NAMALWA (cell line): ENCODE results near the gene CFAP100.
A peak's percentile ranks its signal among the peaks of the same experiment; 100 is the strongest.

Experiments
- DNase-seq: peaks from one replicate; pipeline ENCODE4 v3.0.0-alpha.2; 2015; ENCODE audit warnings: low spot score

Gene CFAP100

GRCh38 chr3:126356373-126357264 is 38.1 kb upstream of the CFAP100 start:
- peak; percentile 34 for DNase-seq

DNA sequence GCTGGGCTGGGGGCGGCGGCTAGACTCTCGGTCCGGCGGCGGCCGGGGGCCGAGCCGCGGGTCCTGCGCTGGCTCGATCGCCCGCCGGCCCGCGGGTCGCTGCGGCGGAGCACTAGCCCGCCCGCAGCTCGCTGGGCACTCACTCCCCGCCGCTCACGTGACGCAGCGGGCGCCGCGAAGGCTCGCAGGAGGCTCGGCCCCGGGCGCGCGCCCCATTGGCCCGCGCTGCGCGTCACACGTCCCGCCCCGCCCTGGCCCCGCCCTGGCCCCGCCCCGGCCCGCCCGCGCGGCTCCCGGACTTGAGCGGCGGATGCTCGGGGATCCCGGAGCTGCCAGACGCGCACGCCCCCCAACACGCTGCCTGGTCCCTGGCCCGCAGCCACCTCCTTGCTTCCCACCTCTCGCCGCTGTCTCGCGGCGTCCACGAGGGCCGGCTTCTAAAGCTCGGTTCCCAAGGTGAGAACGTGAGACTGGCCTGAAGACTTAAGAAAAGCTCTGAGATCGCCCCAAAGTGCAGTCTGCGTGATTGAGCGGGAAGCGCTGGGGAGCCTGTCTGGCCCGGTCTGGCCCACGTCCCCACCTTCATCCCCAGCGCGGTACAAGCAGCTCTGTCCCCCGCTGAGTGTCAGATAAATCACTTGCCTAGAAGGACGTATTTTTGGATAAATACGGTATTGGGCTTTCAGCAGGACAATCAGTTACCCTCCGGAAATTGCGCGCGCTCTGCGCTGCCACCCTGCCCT is 37.2 kb upstream of the CFAP100 start, which contains the start of gene KLF15:
Gene KLF15 (minus strand): TSS at position 114 of the 743 bp plus-strand sequence. CDS start 4,486 bp downstream, outside the sequence.
- peak; percentile 82 for DNase-seq

DNA sequence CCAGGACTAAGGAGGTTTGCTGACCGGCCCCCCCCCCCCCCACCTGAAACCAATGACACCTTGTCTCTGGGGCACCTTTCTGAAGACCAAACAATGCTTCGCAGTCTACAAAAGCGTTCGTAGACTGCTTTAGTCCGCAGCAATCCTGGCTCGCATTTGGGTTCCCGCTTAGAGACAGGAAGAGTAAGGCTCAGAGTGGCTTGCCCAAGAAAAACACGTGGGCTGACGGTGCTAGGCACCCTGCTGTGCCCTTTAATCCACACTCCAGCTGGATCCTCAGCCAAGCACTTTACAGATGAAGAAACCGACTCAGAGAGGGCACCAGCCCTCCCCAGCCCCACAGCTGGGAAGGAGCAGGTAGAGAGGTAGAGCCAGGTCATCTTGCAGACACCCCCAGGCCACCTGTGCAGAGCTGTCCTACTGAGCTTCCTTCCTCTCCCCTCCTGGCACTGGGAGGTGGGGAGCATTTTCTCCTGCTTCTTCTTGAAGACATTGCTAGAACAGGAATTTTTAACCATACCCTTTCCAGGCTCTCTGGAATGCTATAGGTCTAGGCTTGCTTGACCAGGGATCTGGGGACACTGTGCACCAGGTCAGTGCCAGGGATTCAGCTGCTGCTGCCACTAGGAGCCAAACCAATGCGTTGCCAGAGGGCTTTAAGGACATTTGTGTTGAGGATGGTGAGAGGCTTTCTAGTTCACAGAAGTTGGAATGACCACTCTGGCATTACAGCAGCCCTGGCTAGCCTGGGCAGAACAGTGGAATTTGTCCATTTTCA is 36.5 kb upstream of the CFAP100 start:
- DNase-seq = no peak

DNA sequence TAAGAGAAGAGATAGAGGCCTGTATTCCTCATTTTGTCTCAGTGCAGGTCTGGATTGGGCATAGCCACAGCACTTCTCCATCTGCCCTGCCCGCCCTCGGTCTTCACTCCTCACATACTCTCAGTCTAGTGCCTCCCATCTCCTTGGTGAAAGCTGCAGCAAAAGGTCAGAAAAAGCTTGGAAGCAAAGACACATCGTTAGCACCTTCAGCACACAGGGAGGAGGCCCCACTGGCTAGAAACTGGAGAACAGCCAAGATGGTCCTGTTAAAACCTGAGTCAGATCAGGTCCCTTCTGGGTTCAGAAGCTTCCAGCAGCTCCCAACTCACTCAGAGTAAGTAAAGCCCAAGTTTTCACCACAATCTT is 35.9 kb upstream of the CFAP100 start:
- DNase-seq = no peak

- DNase-seq = no peak
Measured at GRCh38 chr3:126360046-126360713, 34.5 kb upstream of the CFAP100 start.

GRCh38 chr3:126360714-126361060 is 34.0 kb upstream of the CFAP100 start:
- no peak for DNase-seq

- no peak for DNase-seq
Measured at GRCh38 chr3:126361211-126361610, 33.5 kb upstream of the CFAP100 start.

DNA sequence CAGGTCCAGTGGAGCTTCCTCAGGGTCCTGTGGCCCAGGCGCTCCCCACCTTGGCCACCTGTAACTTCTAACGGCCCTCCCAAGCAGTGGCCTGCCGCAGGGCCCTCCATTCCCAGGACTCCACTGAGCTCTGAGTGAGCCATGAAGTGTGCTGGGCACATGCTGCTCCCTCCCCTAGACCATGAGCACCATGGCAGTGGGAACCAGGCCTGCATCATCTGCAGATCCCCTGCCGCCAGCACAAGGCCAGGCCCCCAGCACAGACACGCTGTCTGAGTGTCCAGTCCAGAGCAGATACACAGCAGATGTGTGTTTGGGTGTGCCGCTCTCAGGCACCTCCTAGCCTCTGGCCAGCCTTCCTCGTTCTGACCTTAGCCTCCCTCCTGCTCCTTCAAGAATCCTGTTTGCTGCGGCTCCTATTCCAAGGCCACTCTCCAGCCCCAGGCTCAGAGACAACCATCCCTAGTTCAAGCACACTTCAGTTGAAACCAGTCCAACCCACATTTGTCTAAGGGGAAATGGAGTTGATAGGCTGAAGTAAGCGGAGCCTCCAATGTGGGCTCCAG is 30.5 kb upstream of the CFAP100 start:
- DNase-seq = no peak

- no peak for DNase-seq
Measured at GRCh38 chr3:126364731-126365301, 29.9 kb upstream of the CFAP100 start.

DNA sequence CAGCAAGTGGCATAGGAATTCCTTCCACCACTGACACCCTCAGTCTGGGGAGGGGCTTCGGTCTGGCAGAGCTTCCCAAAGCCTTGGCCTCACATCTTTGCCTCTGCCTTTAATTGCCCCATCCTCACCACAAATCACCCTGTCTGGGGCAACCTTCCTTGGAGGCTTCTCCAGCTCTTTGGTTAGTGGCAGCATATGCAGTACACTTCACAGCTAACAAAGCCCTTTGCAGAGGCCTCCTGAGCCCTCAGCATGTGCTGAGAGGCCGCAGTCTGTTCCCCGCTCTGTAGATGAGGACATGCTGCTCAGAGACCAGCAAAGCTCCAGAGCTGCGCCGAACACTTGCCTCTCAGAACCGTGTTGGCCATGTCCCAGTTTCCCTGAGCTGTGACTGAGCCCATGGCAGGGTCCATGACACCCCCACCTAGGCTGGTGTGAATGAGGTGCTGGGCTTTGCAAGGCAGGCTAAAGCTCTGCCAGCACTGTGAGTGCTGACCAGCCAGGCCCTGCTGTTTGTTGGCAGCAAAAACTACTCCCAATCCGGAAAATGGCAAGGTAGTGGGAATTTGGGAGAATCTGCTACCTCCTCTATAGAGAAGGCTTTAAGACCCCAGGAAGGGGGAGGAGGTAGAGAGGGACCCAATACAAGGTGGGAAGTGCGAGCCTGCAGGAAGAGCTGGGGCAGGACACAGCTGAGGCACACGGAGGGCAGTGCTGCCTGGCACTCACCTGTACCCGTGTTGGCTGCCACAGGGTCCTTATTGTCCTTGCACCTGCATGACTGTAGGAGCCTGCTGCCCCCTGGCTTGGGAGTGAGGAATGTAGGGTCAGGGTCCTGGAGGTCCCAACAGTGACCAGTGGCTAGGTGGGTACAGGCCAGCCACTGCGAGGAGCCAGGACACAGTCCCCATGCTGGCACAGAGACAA is 29.1 kb upstream of the CFAP100 start:
- no peak for DNase-seq

- DNase-seq = no peak
Measured at GRCh38 chr3:126367316-126367805, 27.3 kb upstream of the CFAP100 start.

- DNase-seq = no peak
Measured at GRCh38 chr3:126369490-126369889, 25.2 kb upstream of the CFAP100 start.

DNA sequence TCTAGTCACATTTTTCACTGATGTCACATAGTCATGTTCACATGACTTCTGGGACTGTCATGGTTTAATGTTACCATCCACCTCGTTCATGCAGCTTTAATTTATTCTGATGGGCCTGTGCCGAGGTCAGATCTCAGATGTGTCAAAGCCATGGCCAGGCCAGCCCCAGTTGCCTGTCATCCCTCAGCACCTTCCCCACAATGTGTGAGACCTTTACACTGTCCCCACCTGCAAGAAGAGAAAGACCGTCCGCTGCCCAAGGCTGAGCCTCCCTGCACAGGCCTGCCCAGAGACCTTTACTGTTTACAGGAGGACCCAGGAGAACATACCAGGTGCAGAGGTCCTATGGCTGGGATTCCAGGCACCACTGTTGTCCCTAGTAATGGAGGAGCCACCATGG is 24.7 kb upstream of the CFAP100 start:
- DNase-seq = no peak

DNA sequence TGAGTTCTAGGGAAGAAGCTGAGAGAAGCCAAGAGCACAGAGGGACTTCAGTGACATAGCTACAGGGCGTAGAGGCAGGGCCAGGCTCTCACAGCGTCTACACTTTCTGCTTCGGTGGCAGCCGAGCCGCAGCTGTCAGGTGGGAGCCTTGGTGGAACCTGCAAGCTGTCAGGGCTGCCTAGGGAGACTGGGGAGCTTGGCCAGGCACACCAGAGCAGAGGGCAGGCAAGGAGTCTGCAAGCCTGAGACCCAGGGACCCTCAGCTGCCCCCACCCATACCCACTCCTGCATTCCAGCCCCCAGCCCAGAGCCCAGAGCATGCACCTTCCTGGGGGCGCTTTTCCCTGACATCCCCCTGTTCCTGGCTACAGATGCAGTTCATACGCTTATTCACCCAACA is 24.1 kb upstream of the CFAP100 start:
- no peak for DNase-seq

DNA sequence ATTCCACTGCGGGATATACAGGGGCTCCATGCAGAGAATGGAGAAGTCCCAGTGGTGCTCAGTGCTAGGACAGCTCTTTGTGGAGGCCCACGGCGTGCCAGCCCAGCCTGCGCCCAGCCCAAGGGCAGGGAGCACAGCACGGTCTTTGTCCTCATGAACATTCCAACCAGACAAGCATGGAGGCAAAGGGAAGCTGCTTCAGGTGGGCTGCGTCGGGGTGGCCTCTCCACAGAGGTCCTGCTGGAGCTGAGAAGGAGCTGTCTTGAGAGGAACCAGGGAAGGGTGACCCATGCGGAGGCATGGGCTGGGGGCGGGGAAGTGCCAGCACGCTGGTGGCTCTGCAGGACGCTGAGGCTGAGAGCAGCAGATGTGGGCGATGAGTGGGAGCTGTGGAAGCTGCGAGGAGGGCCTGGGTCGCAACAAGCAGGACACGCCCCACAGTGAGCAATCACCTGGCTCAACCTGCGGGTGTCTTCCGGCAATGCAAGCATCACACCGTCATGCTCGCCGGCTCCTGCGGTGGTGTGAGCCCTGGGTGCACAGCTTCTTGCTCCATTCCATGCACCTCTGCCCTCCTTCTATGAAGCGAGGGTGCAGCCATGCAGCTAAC is 23.5 kb upstream of the CFAP100 start:
- DNase-seq = no peak

DNA sequence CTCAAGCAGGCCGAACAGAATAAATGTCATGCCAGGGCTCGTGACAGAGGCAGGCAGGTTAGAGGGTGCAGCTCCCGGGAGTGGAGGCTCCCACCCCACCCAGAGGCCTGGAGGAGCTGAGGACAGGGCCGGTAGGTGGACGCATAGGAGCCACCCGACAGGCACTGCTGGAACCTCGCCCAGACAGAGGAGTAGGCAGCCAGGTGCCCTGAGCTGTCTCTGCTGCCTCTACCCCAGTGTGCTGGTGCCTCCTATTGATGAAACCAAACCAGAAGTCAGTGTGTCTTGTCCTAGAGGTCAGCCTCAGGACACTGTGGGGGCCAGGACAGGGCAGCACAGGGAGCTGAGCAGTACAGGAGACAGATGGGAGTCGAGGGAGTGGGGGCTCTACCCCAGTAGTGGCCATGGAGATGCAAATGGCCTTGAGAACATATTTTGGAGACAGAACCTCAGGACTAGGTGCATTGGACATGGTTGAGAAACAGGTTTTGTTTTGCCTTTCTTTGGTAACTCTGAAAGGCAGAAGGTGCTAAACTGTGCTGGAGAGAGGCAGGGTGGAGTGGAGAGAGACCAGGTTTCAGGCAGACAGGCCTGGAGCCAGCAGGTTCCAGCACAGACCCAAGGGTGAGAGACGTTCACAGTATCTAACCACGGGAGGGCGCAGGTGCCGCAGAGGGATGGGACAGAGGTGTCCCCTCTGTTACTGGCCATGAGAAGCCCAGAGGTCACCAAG is 22.1 kb upstream of the CFAP100 start:
- DNase-seq = no peak

DNA sequence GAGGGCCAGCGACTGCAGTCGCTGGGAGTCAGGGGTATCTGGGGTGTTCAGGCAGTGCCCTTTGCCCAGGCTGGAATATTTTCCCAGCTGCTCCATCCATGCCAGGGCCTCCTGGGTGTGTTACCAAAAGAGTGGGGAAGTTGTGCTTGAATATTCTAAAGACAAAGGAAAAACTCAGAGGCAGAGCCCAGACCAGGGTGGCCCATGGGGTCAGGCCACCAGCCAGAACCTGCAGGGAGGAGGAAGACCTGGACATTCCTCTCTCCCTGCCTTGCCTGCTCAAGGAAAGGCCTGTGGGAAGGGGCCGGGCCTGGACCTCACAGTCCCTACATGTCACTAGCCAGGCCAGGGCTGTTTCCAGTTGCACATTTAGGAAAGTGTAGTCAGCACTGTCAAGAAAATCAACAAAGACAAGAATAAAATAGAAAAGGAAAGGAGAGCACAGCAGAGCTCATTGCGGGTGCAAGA is 21.5 kb upstream of the CFAP100 start:
- DNase-seq = no peak

- DNase-seq = no peak
Measured at GRCh38 chr3:126373682-126374601, 20.8 kb upstream of the CFAP100 start.
